ENCODE data around the gene VSTM5. TPM values are rescaled to one million over a fixed set of nuclear protein-coding genes. Genes with fewer than 3 reads are reported as not detected.

Gene VSTM5
- total RNA-seq, 2 donors from 2014 or later, result not detected

GRCh38 chr11:93796441-93797231 is 53.8 kb downstream of the VSTM5 start:
- no peak for TF ChIP-seq CTCF (IDR thresholded peaks at IDR 0.05)
- Histone ChIP-seq H3K27me3 (replicated peaks; ENCODE audit: insufficient read depth) (no peaks in the 10 kb centered on the region), H3K36me3 (peaks cover 67% of the 10 kb centered on the region), H3K27ac (no peak overlapping the region), H3K4me1 (ENCODE audit: control insufficient read depth in 1 of 2, low read depth in 2 of 2) (no peaks in the 10 kb centered on the region), H3K4me3 (no peak overlapping the region), H3K9me3 (no peaks in the 10 kb centered on the region)
- no peak for ATAC-seq (ENCODE audit: insufficient number of reproducible peaks, low FRiP score, low read depth)
- no peak for DNase-seq (ENCODE audit: low spot score)

GRCh38 chr11:93791493-93791892 is 58.9 kb downstream of the VSTM5 start:
- no peak overlapping the region for H3K27ac ChIP-seq
- no peak for TF ChIP-seq CTCF (IDR thresholded peaks at IDR 0.05)
- ATAC-seq (ENCODE audit: insufficient number of reproducible peaks, low FRiP score, low read depth) (no peak), DNase-seq (ENCODE audit: low spot score) (no peak)
- H3K4me3 ChIP-seq, result no peak overlapping the region
- peaks cover 10 to 12% of the 10 kb centered on the region in 2 donors for H3K4me1 ChIP-seq (ENCODE audit: control insufficient read depth in 1 of 2, low read depth in 2 of 2)
- H3K9me3 ChIP-seq, result no peaks in the 10 kb centered on the region
- peaks cover 61% of the 10 kb centered on the region for H3K36me3 ChIP-seq
- H3K27me3 ChIP-seq (replicated peaks; ENCODE audit: insufficient read depth), result no peaks in the 10 kb centered on the region

GRCh38 chr11:93784935-93785360 is 65.5 kb downstream of the VSTM5 start:
- Histone ChIP-seq H3K4me1 (ENCODE audit: control insufficient read depth in 1 of 2, low read depth in 2 of 2) (peaks cover 21 to 33% of the 10 kb centered on the region in 2 donors), H3K27me3 (replicated peaks; ENCODE audit: insufficient read depth) (no peaks in the 10 kb centered on the region), H3K36me3 (peaks cover 4% of the 10 kb centered on the region), H3K9me3 (no peaks in the 10 kb centered on the region), H3K4me3 (peak overlapping the region; percentile 90), H3K27ac (peak overlapping the region; percentile 90 to 93)
- ATAC-seq (ENCODE audit: insufficient number of reproducible peaks, low FRiP score, low read depth) (no peak), DNase-seq (ENCODE audit: low spot score) (no peak)
- no peak for TF ChIP-seq CTCF (IDR thresholded peaks at IDR 0.05)

GRCh38 chr11:93784145-93784934 is 66.1 kb downstream of the VSTM5 start, which contains the start of gene MED17:
TSS of gene MED17 (plus strand) at chr11:93784282. CDS start at chr11:93784514, 232 bp downstream.
- peaks cover 21 to 33% of the 10 kb centered on the region in 2 donors for H3K4me1 ChIP-seq (ENCODE audit: control insufficient read depth in 1 of 2, low read depth in 2 of 2)
- H3K27me3 ChIP-seq (replicated peaks; ENCODE audit: insufficient read depth), result no peaks in the 10 kb centered on the region
- H3K4me3 ChIP-seq, result peak within 1 kb of the TSS; percentile 90
- DNase-seq (ENCODE audit: low spot score) (peak; percentile 81), ATAC-seq (ENCODE audit: insufficient number of reproducible peaks, low FRiP score, low read depth) (peak; percentile 90)
- TF ChIP-seq CTCF (IDR thresholded peaks at IDR 0.05), result peak; percentile 36
- peak within 1 kb of the TSS; percentile 90 to 93 for H3K27ac ChIP-seq
- no peaks in the 10 kb centered on the region for H3K9me3 ChIP-seq
- H3K36me3 ChIP-seq, result no peaks in the 10 kb centered on the region

- no peak for DNase-seq (ENCODE audit: low spot score)
- no peak for TF ChIP-seq CTCF (IDR thresholded peaks at IDR 0.05)
- Histone ChIP-seq H3K4me3 (peak overlapping the region; percentile 90), H3K4me1 (ENCODE audit: control insufficient read depth in 1 of 2, low read depth in 2 of 2) (peaks cover 21 to 33% of the 10 kb centered on the region in 2 donors), H3K36me3 (no peaks in the 10 kb centered on the region), H3K27ac (peak overlapping the region; percentile 90 to 93), H3K27me3 (replicated peaks; ENCODE audit: insufficient read depth) (no peaks in the 10 kb centered on the region), H3K9me3 (no peaks in the 10 kb centered on the region)
- no peak for ATAC-seq (ENCODE audit: insufficient number of reproducible peaks, low FRiP score, low read depth)
These were observed 66.7 kb downstream of the VSTM5 start for GRCh38 chr11:93783765-93784144.

All from thoracic aorta (tissue), 2 donors.